GM23338 (cell line): ENCODE measurements around the gene ZBTB8A. TPM values are rescaled to one million over a fixed set of nuclear protein-coding genes. Genes with fewer than 3 reads are reported as not detected.

Experiments
- ATAC-seq: fragments of 200-7000 bp; cut with Tn5 transposase; 3 replicates; pipeline ENCODE4 v1.9.1; 2020
- DNase-seq: peaks from one replicate; pipeline ENCODE4 v3.0.0-alpha.2; 2015; ENCODE audit warnings: low spot score
- H2AFZ ChIP-seq: fragments of 200-600 bp; sonication (generic); 2 replicates; pipeline ENCODE4 v1.8.0; 2016; ENCODE audit warnings: antibody characterized with exemption, mild to moderate bottlenecking, moderate library complexity
- H3F3A ChIP-seq: fragments of 200-600 bp; sonication (generic); replicated peaks from 2 replicates; pipeline ENCODE4 v1.8.0; 2017; ENCODE audit warnings: antibody characterized with exemption, mixed run types, low read depth
- H3K27ac ChIP-seq: fragments of 200-600 bp; sonication (generic); 2 replicates; pipeline ENCODE4 v1.6.1; 2016; ENCODE audit warnings: low read depth
- H3K27me3 ChIP-seq: fragments of 200-600 bp; sonication (generic); 2 replicates; pipeline ENCODE4 v1.8.0; 2016; ENCODE audit warnings: mild to moderate bottlenecking, mixed run types, moderate library complexity; ENCODE audit not compliant: insufficient read depth
- H3K36me3 ChIP-seq: fragments of 200-600 bp; sonication (generic); 2 replicates; pipeline ENCODE4 v1.8.0; 2016; ENCODE audit warnings: mild to moderate bottlenecking; ENCODE audit not compliant: insufficient read depth
- H3K4me1 ChIP-seq: fragments of 200-600 bp; sonication (generic); 2 replicates; pipeline ENCODE4 v1.8.0; 2016; ENCODE audit warnings: mild to moderate bottlenecking, moderate library complexity; ENCODE audit not compliant: insufficient read depth
- H3K4me2 ChIP-seq: fragments of 200-600 bp; sonication (generic); 2 replicates; pipeline ENCODE4 v1.7.1; 2017; ENCODE audit warnings: mixed run types
- H3K4me3 ChIP-seq: fragments of 200-600 bp; sonication (generic); 2 replicates; pipeline ENCODE4 v1.6.1; 2016; ENCODE audit warnings: mixed run types
- H3K79me2 ChIP-seq: fragments of 200-600 bp; sonication (generic); replicated peaks from 2 replicates; pipeline ENCODE4 v1.8.0; 2017; ENCODE audit warnings: mild to moderate bottlenecking; ENCODE audit not compliant: insufficient read depth
- H3K9me2 ChIP-seq: fragments of 200-600 bp; sonication (generic); 2 replicates; pipeline ENCODE4 v1.8.0; 2017; ENCODE audit not compliant: insufficient read depth
- H4K20me1 ChIP-seq: fragments of 200-600 bp; sonication (generic); replicated peaks from 2 replicates; pipeline ENCODE4 v1.8.0; 2017; ENCODE audit warnings: mild to moderate bottlenecking; ENCODE audit not compliant: insufficient read depth
- H3K27ac Mint-ChIP-seq: 2 replicates; pipeline ENCODE4 v1.8.0; 2020; ENCODE audit warnings: inconsistent platforms, mild to moderate bottlenecking, moderate library complexity, mixed read lengths
- H3K27me3 Mint-ChIP-seq: 3 replicates; pipeline ENCODE4 v1.8.0; 2022; ENCODE audit warnings: low read depth, mild to moderate bottlenecking, moderate library complexity, mixed read lengths, inconsistent platforms; ENCODE audit not compliant: insufficient read depth, poor library complexity
- H3K36me3 Mint-ChIP-seq: 3 replicates; pipeline ENCODE4 v1.8.0; 2021; ENCODE audit warnings: low read depth, mild to moderate bottlenecking, inconsistent platforms, moderate library complexity, mixed read lengths
- H3K4me1 Mint-ChIP-seq: 3 replicates; pipeline ENCODE4 v1.8.0; 2020; ENCODE audit warnings: mild to moderate bottlenecking, inconsistent platforms, mixed read lengths
- H3K4me3 Mint-ChIP-seq: 3 replicates; pipeline ENCODE4 v1.8.0; 2021; ENCODE audit warnings: moderate library complexity, mild to moderate bottlenecking, inconsistent platforms, mixed read lengths
- H3K9me3 Mint-ChIP-seq: 3 replicates; pipeline ENCODE4 v1.8.0; 2020; ENCODE audit warnings: moderate library complexity, mild to moderate bottlenecking, inconsistent platforms, mixed read lengths
- CTCF ChIP-seq, 2 experiments: fragments of 200-600 bp in 1 of 2; sonication (generic) in 1 of 2; conservative IDR thresholded peaks; 2 replicates each; pipeline versions ENCODE4 v1.5.1 to v1.6.1; 2016 to 2017; ENCODE audit warnings: antibody characterized with exemption in 2 of 2, low read depth in 2 of 2, mild to moderate bottlenecking in 2 of 2, moderate library complexity in 1 of 2
- EZH2 ChIP-seq: fragments of 200-600 bp; sonication (generic); IDR thresholded peaks from one replicate; pipeline ENCODE4 v1.8.0; 2017; ENCODE audit warnings: antibody characterized with exemption, mild to moderate bottlenecking, low read depth; ENCODE audit not compliant: unreplicated experiment
- EZH2phosphoT487 ChIP-seq: fragments of 200-600 bp; sonication (generic); IDR thresholded peaks from one replicate; pipeline ENCODE4 v1.8.1; 2018; ENCODE audit warnings: antibody characterized with exemption; ENCODE audit not compliant: unreplicated experiment
- JUNB ChIP-seq: IDR thresholded peaks from one replicate; pipeline ENCODE4 v1.6.1; 2016; ENCODE audit warnings: antibody characterized with exemption; ENCODE audit not compliant: unreplicated experiment
- NANOG ChIP-seq: IDR thresholded peaks from 2 replicates; pipeline ENCODE4 v1.6.1; 2016; ENCODE audit warnings: antibody characterized with exemption, borderline replicate concordance
- POLR2AphosphoS5 ChIP-seq: IDR thresholded peaks from 2 replicates; pipeline ENCODE4 v1.6.1; 2016; ENCODE audit warnings: antibody characterized with exemption, low read depth
- REST ChIP-seq: IDR thresholded peaks from one replicate; pipeline ENCODE4 v1.6.1; 2018; ENCODE audit warnings: antibody characterized with exemption; ENCODE audit not compliant: unreplicated experiment
- STAT1 ChIP-seq: IDR thresholded peaks from one replicate; pipeline ENCODE4 v1.6.1; 2016; ENCODE audit warnings: antibody characterized with exemption; ENCODE audit not compliant: unreplicated experiment
- ZNF114 ChIP-seq: fragments of 250-450 bp; sonication (Bioruptor Pico); IDR thresholded peaks from 2 replicates; pipeline ENCODE4 v1.5.0; 2020; ENCODE audit warnings: mild to moderate bottlenecking, moderate library complexity
- ZNF331 ChIP-seq: fragments of 250-450 bp; sonication (Bioruptor Pico); IDR thresholded peaks from 2 replicates; pipeline ENCODE4 v1.5.0; 2020; ENCODE audit warnings: low read depth, mild to moderate bottlenecking, moderate library complexity
- ZNF462 ChIP-seq: fragments of 250-450 bp; sonication (Bioruptor Pico); IDR thresholded peaks from 2 replicates; pipeline ENCODE4 v1.5.0; 2020; ENCODE audit warnings: mild to moderate bottlenecking, moderate library complexity
- polyA plus RNA-seq: library from polyadenylated mRNA; unstranded; fragments of >200 nt; fragmentation: Nextera tagmentation; extraction: Ambion mirVana; gene quantifications from 2 replicates; pipeline ENCODE4 v1.2.1, GENCODE V29; 2016
- total RNA-seq: library from RNA; depleted of rRNA; stranded (reverse); fragments of >200 nt; shearing (Covaris generic); gene quantifications from 2 replicates; pipeline ENCODE4 v1.2.3, GENCODE V29; 2014

Gene ZBTB8A
- total and polyA plus RNA-seq, 2 experiments from 2014 or later = 6.1 to 8.4 TPM

GRCh38 chr1:32546611-32547010, 7.4 kb downstream of the ZBTB8A start:
- Histone ChIP-seq H3K36me3 (no peaks in the 10 kb centered on the region), H3K27ac (no peak overlapping the region), H3K4me3 (no peak overlapping the region), H3K4me1 (no peaks in the 10 kb centered on the region; the same call in 1 of the 2 replicates), H3K27me3 (no peaks in the 10 kb centered on the region), H3K79me2 (peaks cover 44% of the 10 kb centered on the region), H4K20me1 (peaks cover 5% of the 10 kb centered on the region; the same call in 1 of the 2 replicates), H2AFZ (no peak overlapping the region), H3F3A (0 out of 2 replicates have a peak, but pooled peaks cover 4% of the 10 kb centered on the region), H3K9me2 (no peaks in the 10 kb centered on the region), H3K4me2 (no peak overlapping the region)
- H3K9me3 Mint-ChIP-seq = no peaks in the 10 kb centered on the region
- DNase-seq (no peak), ATAC-seq (no peak)
- H3K27me3 Mint-ChIP-seq = no peaks in the 10 kb centered on the region
- no peak overlapping the region for H3K27ac Mint-ChIP-seq
- H3K4me1 Mint-ChIP-seq = peaks cover 3% of the 10 kb centered on the region; the same call in 1 of the 3 replicates
- TF ChIP-seq ZNF114 (CRISPR knock-in tag) (no peak), ZNF462 (CRISPR knock-in tag) (no peak), REST (no peak), NANOG (no peak), POLR2AphosphoS5 (no peak), JUNB (no peak), ZNF331 (CRISPR knock-in tag) (no peak), STAT1 (no peak), EZH2phosphoT487 (no peak), CTCF (conservative IDR thresholded peaks at IDR 0.05; ENCODE audit: low read depth in 2 of 2) (no peak), EZH2 (no peak)
- no peak overlapping the region for H3K4me3 Mint-ChIP-seq
- H3K36me3 Mint-ChIP-seq = peaks cover 4% of the 10 kb centered on the region; the same call in 2 of the 3 replicates
